Measurements from ENCODE around the gene FAM53A.

Gene FAM53A

GRCh38 chr4:1683736-1684505 lies at the start of gene FAM53A:
FAM53A (minus strand) TSS chr4:1684313; CDS start chr4:1668741, 15,572 bp downstream.
- peak; percentile 93 for DNase-seq (ENCODE audit: low spot score)

- no peak for DNase-seq (ENCODE audit: low spot score)
Observed at GRCh38 chr4:1732911-1733310, 48.8 kb upstream of the FAM53A start.

- no peak for DNase-seq (ENCODE audit: low spot score)
Observed at GRCh38 chr4:1731180-1731579, 47.1 kb upstream of the FAM53A start.

- DNase-seq (ENCODE audit: low spot score) = no peak
Observed at GRCh38 chr4:1730532-1731135, 46.5 kb upstream of the FAM53A start.

- no peak for DNase-seq (ENCODE audit: low spot score)
Observed at GRCh38 chr4:1728061-1728980, 44.2 kb upstream of the FAM53A start.

- no peak for DNase-seq (ENCODE audit: low spot score)
Observed at GRCh38 chr4:1727117-1728031, 43.3 kb upstream of the FAM53A start.

GRCh38 chr4:1726146-1726934 lies 42.2 kb upstream of the FAM53A start:
- DNase-seq (ENCODE audit: low spot score) = peak; percentile 88

GRCh38 chr4:1725521-1725920 lies 41.4 kb upstream of the FAM53A start:
- no peak for DNase-seq (ENCODE audit: low spot score)

- DNase-seq (ENCODE audit: low spot score) = peak; percentile 67
Observed at GRCh38 chr4:1723131-1723801, 39.2 kb upstream of the FAM53A start.

GRCh38 chr4:1722551-1723118 lies 38.5 kb upstream of the FAM53A start:
- no peak for DNase-seq (ENCODE audit: low spot score)

- DNase-seq (ENCODE audit: low spot score) = no peak
Observed at GRCh38 chr4:1721666-1722550, 37.8 kb upstream of the FAM53A start.

- DNase-seq (ENCODE audit: low spot score) = peak; percentile 97
Observed at GRCh38 chr4:1721003-1721665, 37.0 kb upstream of the FAM53A start, which contains the start of the genes TACC3 and TMEM129. TACC3 (plus strand) TSS chr4:1721521; CDS start chr4:1723422, 1,901 bp downstream. TMEM129 (minus strand) TSS chr4:1721323; CDS start chr4:1720837, 486 bp downstream.

- DNase-seq (ENCODE audit: low spot score) = no peak
Observed at GRCh38 chr4:1720163-1720983, 36.3 kb upstream of the FAM53A start.

GRCh38 chr4:1718095-1718850 lies 34.2 kb upstream of the FAM53A start:
- no peak for DNase-seq (ENCODE audit: low spot score)

GRCh38 chr4:1717129-1718094 lies 33.3 kb upstream of the FAM53A start:
- no peak for DNase-seq (ENCODE audit: low spot score)

Measured in CD4-positive, alpha-beta T cell treated with Interleukin-6 at 100 ng/mL for 8 hours (primary cell).